WTC11 (cell line): ENCODE measurements around the gene DNAJC17. TPM values are rescaled to one million over a fixed set of nuclear protein-coding genes. Genes with fewer than 3 reads are reported as not detected.

Experiments
- ATAC-seq: fragments of 200-7000 bp; cut with Tn5 transposase; 2 replicates; pipeline ENCODE4 v1.10.0; 2021; ENCODE audit warnings: mild to moderate bottlenecking, moderate library complexity
- CTCF ChIA-PET: fragments of 300-600 bp; sonication (Branson Sonifier 250); formaldehyde crosslinking; loops from one replicate; lab custom pipeline; 2021; ENCODE audit warnings: antibody characterized with exemption; lab: Charles Lee
- POLR2A ChIA-PET: fragments of 350-600 bp; sonication (Branson Sonifier 250); formaldehyde crosslinking; loops from one replicate; lab custom pipeline; 2021; ENCODE audit warnings: antibody characterized with exemption; lab: Charles Lee
- DNase-seq: peaks from one replicate; pipeline ENCODE4 v3.0.0; 2021; ENCODE audit warnings: low spot score
- H3K27ac Mint-ChIP-seq: 2 replicates; pipeline ENCODE4 v1.8.0; 2021; ENCODE audit warnings: mixed read lengths
- H3K27me3 Mint-ChIP-seq: 2 replicates; pipeline ENCODE4 v1.8.0; 2021; ENCODE audit warnings: low read depth, mild to moderate bottlenecking, moderate library complexity, mixed read lengths
- H3K36me3 Mint-ChIP-seq: 2 replicates; pipeline ENCODE4 v1.8.0; 2021; ENCODE audit warnings: mixed read lengths
- H3K4me1 Mint-ChIP-seq: 2 replicates; pipeline ENCODE4 v1.8.0; 2022; ENCODE audit warnings: mixed read lengths
- H3K4me3 Mint-ChIP-seq: 2 replicates; pipeline ENCODE4 v1.8.0; 2021; ENCODE audit warnings: mild to moderate bottlenecking, moderate library complexity, mixed read lengths
- H3K9me3 Mint-ChIP-seq: 2 replicates; pipeline ENCODE4 v1.8.0; 2021; ENCODE audit warnings: mixed read lengths
- AFF4 ChIP-seq: sonication (generic); formaldehyde crosslinking; IDR thresholded peaks from 2 replicates; pipeline ENCODE4 v1.8.1; 2023; ENCODE audit warnings: mild to moderate bottlenecking, missing genetic modification reagents, borderline replicate concordance
- ATF1 ChIP-seq: sonication (generic); formaldehyde crosslinking; IDR thresholded peaks from 2 replicates; pipeline ENCODE4 v1.8.1; 2023; ENCODE audit warnings: mild to moderate bottlenecking, moderate library complexity, missing genetic modification reagents
- CDX4 ChIP-seq: fragments of 250-450 bp; sonication (Bioruptor Pico); IDR thresholded peaks from 2 replicates; pipeline ENCODE4 v1.9.0; 2021; ENCODE audit warnings: moderate library complexity, mild to moderate bottlenecking, inconsistent platforms, borderline replicate concordance
- E2F1 ChIP-seq: sonication (generic); formaldehyde crosslinking; IDR thresholded peaks from 2 replicates; pipeline ENCODE4 v1.8.0; 2022; ENCODE audit warnings: mild to moderate bottlenecking, missing genetic modification reagents
- E2F4 ChIP-seq: sonication (generic); formaldehyde crosslinking; IDR thresholded peaks from 2 replicates; pipeline ENCODE4 v1.8.1; 2022; ENCODE audit warnings: low read depth, mild to moderate bottlenecking, moderate library complexity, missing genetic modification reagents, borderline replicate concordance
- EMX1 ChIP-seq: fragments of 250-450 bp; sonication (Bioruptor Pico); IDR thresholded peaks from 2 replicates; pipeline ENCODE4 v1.8.0; 2021; ENCODE audit warnings: mild to moderate bottlenecking
- ETV6 ChIP-seq: sonication (generic); formaldehyde crosslinking; IDR thresholded peaks from 2 replicates; pipeline ENCODE4 v1.8.1; 2022; ENCODE audit warnings: mild to moderate bottlenecking, missing genetic modification reagents
- FOXJ3 ChIP-seq: sonication (generic); formaldehyde crosslinking; IDR thresholded peaks from 2 replicates; pipeline ENCODE4 v1.9.0; 2021; ENCODE audit warnings: missing genetic modification reagents, mild to moderate bottlenecking, borderline replicate concordance
- FOXK1 ChIP-seq: sonication (generic); formaldehyde crosslinking; IDR thresholded peaks from 2 replicates; pipeline ENCODE4 v1.8.0; 2022; ENCODE audit warnings: mild to moderate bottlenecking, moderate library complexity, missing genetic modification reagents
- IRF1 ChIP-seq: sonication (generic); formaldehyde crosslinking; IDR thresholded peaks from 2 replicates; pipeline ENCODE4 v1.8.0; 2023; ENCODE audit warnings: missing genetic modification reagents
- MAX ChIP-seq: sonication (generic); formaldehyde crosslinking; IDR thresholded peaks from 2 replicates; pipeline ENCODE4 v1.8.0; 2022; ENCODE audit warnings: mild to moderate bottlenecking, missing genetic modification reagents
- NR2C2 ChIP-seq: sonication (generic); formaldehyde crosslinking; IDR thresholded peaks from 2 replicates; pipeline ENCODE4 v1.8.0; 2022; ENCODE audit warnings: mild to moderate bottlenecking, missing genetic modification reagents
- NR3C1 ChIP-seq: sonication (generic); formaldehyde crosslinking; conservative IDR thresholded peaks from 2 replicates; pipeline ENCODE4 v1.8.1; 2023; ENCODE audit warnings: low read depth, mild to moderate bottlenecking, missing genetic modification reagents
- PRDM15 ChIP-seq: sonication (generic); formaldehyde crosslinking; IDR thresholded peaks from 2 replicates; pipeline ENCODE4 v1.8.0; 2022; ENCODE audit warnings: missing genetic modification reagents
- PRRX2 ChIP-seq: fragments of 250-450 bp; sonication (Bioruptor Pico); IDR thresholded peaks from 2 replicates; pipeline ENCODE4 v1.8.0; 2021; ENCODE audit warnings: mild to moderate bottlenecking
- ZNF219 ChIP-seq: sonication (generic); formaldehyde crosslinking; IDR thresholded peaks from 2 replicates; pipeline ENCODE4 v1.8.0; 2023; ENCODE audit warnings: missing genetic modification reagents, mild to moderate bottlenecking, borderline replicate concordance
- ZNF281 ChIP-seq: sonication (generic); formaldehyde crosslinking; IDR thresholded peaks from 2 replicates; pipeline ENCODE4 v1.8.0; 2023; ENCODE audit warnings: mild to moderate bottlenecking, missing genetic modification reagents
- ZNF416 ChIP-seq: fragments of 250-450 bp; sonication (Bioruptor Pico); IDR thresholded peaks from 2 replicates; pipeline ENCODE4 v1.9.0; 2021; ENCODE audit warnings: mild to moderate bottlenecking, inconsistent platforms
- ZNF423 ChIP-seq: fragments of 250-450 bp; sonication (Bioruptor Pico); IDR thresholded peaks from 2 replicates; pipeline ENCODE4 v2.1.2; 2022; ENCODE audit warnings: mild to moderate bottlenecking, moderate library complexity
- total RNA-seq: library from RNA; stranded (reverse); gene quantifications from 3 replicates; pipeline ENCODE4 v1.2.3, GENCODE V29; 2021

The DNAJC17 gene
- total RNA-seq, 1 experiment from 2014 or later: 49.8 TPM

- TF ChIP-seq ETV6 (CRISPR knock-in tag): no peak
These were observed 19.3 kb upstream of the DNAJC17 start (continued) for GRCh38 chr15:40826423-40827075.

- ATAC-seq (no peak), DNase-seq (no peak)
- CTCF ChIA-PET: interaction anchor here (2.7 kb wide), 1 partner anchor 32 kb away, joined by 8 read pairs; no protein-coding TSS in a partner anchor
- H3K27ac Mint-ChIP-seq: no peak overlapping the region
- H3K4me3 Mint-ChIP-seq: no peak overlapping the region
- H3K27me3 Mint-ChIP-seq: no peaks in the 10 kb centered on the region
- TF ChIP-seq FOXK1 (CRISPR knock-in tag): no peak
- TF ChIP-seq AFF4: no peak
- no peak for TF ChIP-seq ZNF219 (CRISPR knock-in tag)
- no peak for TF ChIP-seq NR3C1 (CRISPR knock-in tag)
- TF ChIP-seq MAX (CRISPR knock-in tag): no peak
- TF ChIP-seq FOXJ3 (CRISPR knock-in tag): no peak
- TF ChIP-seq ATF1: no peak
- TF ChIP-seq ZNF281 (CRISPR knock-in tag): no peak
- no peak for TF ChIP-seq PRDM15 (CRISPR knock-in tag)
- TF ChIP-seq E2F1 (CRISPR knock-in tag): no peak
- TF ChIP-seq E2F4 (CRISPR knock-in tag): no peak
- no peak for TF ChIP-seq CDX4 (CRISPR knock-in tag)
- TF ChIP-seq NR2C2 (CRISPR knock-in tag): no peak
- TF ChIP-seq ZNF423 (CRISPR knock-in tag): no peak
- TF ChIP-seq EMX1 (CRISPR knock-in tag): no peak
- no peak for TF ChIP-seq IRF1 (CRISPR knock-in tag)
- no peak for TF ChIP-seq PRRX2 (CRISPR knock-in tag)
- no peak for TF ChIP-seq ZNF416
- TF ChIP-seq ETV6 (CRISPR knock-in tag): no peak
- H3K9me3 Mint-ChIP-seq: no peaks in the 10 kb centered on the region
- POLR2A ChIA-PET: interaction anchor here (0.7 kb wide), 1 partner anchor 157 kb away, joined by 3 read pairs; no protein-coding TSS in a partner anchor
- H3K4me1 Mint-ChIP-seq: peaks cover 6% of the 10 kb centered on the region
- no peaks in the 10 kb centered on the region for H3K36me3 Mint-ChIP-seq
These were observed 18.6 kb upstream of the DNAJC17 start for GRCh38 chr15:40825661-40826422.
